ENCODE measurements around the gene BBS1. TPM values are rescaled to one million over a fixed set of nuclear protein-coding genes. Genes with fewer than 3 reads are reported as not detected.

The BBS1 gene
- total and polyA plus RNA-seq, 4 donors = 18.9 to 58.1 (median 31.1) TPM

- no peaks in the 10 kb centered on the region for H3K9me3 ChIP-seq (ENCODE audit: control insufficient read depth, low read length)
- no peak overlapping the region for H3K4me3 ChIP-seq (ENCODE audit: low read length in 2 of 2)
- peaks cover 0 to 3% of the 10 kb centered on the region in 2 donors for H3K36me3 ChIP-seq (ENCODE audit: control insufficient read depth in 1 of 2, insufficient read depth in 2 of 2, low read length in 1 of 2)
- H3K27ac ChIP-seq (ENCODE audit: low read depth in 1 of 2, low read length in 2 of 2) = no peak overlapping the region
- no peak for ATAC-seq (ENCODE audit: low FRiP score)
- 79 to 87% methylated on average over 7 of the region's 7 CpGs for WGBS, 2 donors
- intact Hi-C loops (cut with DNase I) = no loop called here
- DNase-seq = no peak
- H3K27me3 ChIP-seq (ENCODE audit: control insufficient read depth in 1 of 2, insufficient read depth in 2 of 2, low read length in 1 of 2) = no peaks in the 10 kb centered on the region
- no peaks in the 10 kb centered on the region for H3K4me1 ChIP-seq (ENCODE audit: control insufficient read depth in 1 of 2, insufficient read depth in 2 of 2, low read length in 2 of 2)
Observed at GRCh38 chr11:66484806-66485380, 25.5 kb upstream of the BBS1 start.

DNA sequence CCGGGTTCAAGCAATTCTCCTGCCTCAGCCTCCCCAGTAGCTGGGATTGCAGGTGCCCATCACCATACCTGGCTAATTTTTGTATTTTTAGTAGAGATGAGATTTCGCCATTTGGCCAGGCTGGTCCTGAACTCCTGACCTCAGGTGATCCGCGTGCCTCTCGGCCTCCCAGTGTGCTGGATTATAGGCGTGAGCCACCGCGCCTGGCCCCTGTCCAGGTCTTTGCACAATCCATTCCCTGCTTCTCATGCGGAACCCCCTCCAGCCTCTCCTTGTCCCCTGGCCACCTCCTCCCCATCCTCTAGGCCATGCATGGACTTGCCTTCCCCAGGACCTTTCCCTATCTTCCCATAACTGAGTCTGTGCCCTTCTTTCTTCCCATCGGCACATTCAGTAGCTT lies 21.5 kb upstream of the BBS1 start:
- no peaks in the 10 kb centered on the region for H3K27me3 ChIP-seq (ENCODE audit: control insufficient read depth in 1 of 2, insufficient read depth in 2 of 2, low read length in 1 of 2)
- no peak for DNase-seq
- no peaks in the 10 kb centered on the region for H3K4me1 ChIP-seq (ENCODE audit: control insufficient read depth in 1 of 2, insufficient read depth in 2 of 2, low read length in 2 of 2)
- WGBS, 2 donors = 91 to 95% methylated on average over 9 to 10 of the region's 10 CpGs
- intact Hi-C loops (cut with DNase I) = no loop called here
- H3K36me3 ChIP-seq (ENCODE audit: control insufficient read depth in 1 of 2, insufficient read depth in 2 of 2, low read length in 1 of 2) = peaks cover 0 to 3% of the 10 kb centered on the region in 2 donors
- no peak overlapping the region for H3K27ac ChIP-seq (ENCODE audit: low read depth in 1 of 2, low read length in 2 of 2)
- H3K9me3 ChIP-seq (ENCODE audit: control insufficient read depth, low read length) = no peaks in the 10 kb centered on the region
- no peak overlapping the region for H3K4me3 ChIP-seq (ENCODE audit: low read length in 2 of 2)
- no peak for ATAC-seq (ENCODE audit: low FRiP score)

DNA sequence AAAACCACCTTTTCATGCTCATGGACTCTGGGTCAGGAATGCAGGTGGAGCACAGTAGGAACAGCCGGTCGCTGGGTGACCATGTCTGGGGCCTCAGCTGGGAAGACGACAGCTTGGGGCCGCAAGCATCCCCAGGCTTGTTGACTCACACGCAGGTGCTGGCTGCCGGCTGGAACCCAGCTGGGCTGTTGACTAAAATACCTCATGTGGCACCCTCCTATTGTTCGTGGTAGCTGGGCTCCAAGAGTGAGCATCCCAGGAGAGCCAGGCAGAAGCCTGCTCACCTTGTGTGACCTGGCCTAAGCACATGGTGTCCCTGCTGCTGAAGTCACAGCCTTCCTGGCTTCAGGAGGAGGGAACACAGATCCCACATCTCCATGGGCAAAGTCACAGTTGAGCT lies 20.8 kb upstream of the BBS1 start:
- intact Hi-C loops (cut with DNase I) = no loop called here
- no peak for ATAC-seq (ENCODE audit: low FRiP score)
- Histone ChIP-seq H3K36me3 (ENCODE audit: control insufficient read depth in 1 of 2, insufficient read depth in 2 of 2, low read length in 1 of 2) (peaks cover 0 to 3% of the 10 kb centered on the region in 2 donors), H3K4me3 (ENCODE audit: low read length in 2 of 2) (no peak overlapping the region), H3K9me3 (ENCODE audit: control insufficient read depth, low read length) (no peaks in the 10 kb centered on the region), H3K27ac (ENCODE audit: low read depth in 1 of 2, low read length in 2 of 2) (no peak overlapping the region), H3K27me3 (ENCODE audit: control insufficient read depth in 1 of 2, insufficient read depth in 2 of 2, low read length in 1 of 2) (no peaks in the 10 kb centered on the region), H3K4me1 (ENCODE audit: control insufficient read depth in 1 of 2, insufficient read depth in 2 of 2, low read length in 2 of 2) (no peaks in the 10 kb centered on the region)
- 87 to 89% methylated on average over 7 of the region's 7 CpGs for WGBS, 2 donors
- DNase-seq = no peak

- Histone ChIP-seq H3K27me3 (ENCODE audit: control insufficient read depth in 1 of 2, insufficient read depth in 2 of 2, low read length in 1 of 2) (no peaks in the 10 kb centered on the region), H3K4me1 (ENCODE audit: control insufficient read depth in 1 of 2, insufficient read depth in 2 of 2, low read length in 2 of 2) (no peaks in the 10 kb centered on the region), H3K27ac (ENCODE audit: low read depth in 1 of 2, low read length in 2 of 2) (no peak overlapping the region), H3K36me3 (ENCODE audit: control insufficient read depth in 1 of 2, insufficient read depth in 2 of 2, low read length in 1 of 2) (peaks cover 0 to 3% of the 10 kb centered on the region in 2 donors), H3K9me3 (ENCODE audit: control insufficient read depth, low read length) (no peaks in the 10 kb centered on the region), H3K4me3 (ENCODE audit: low read length in 2 of 2) (no peak overlapping the region)
- intact Hi-C loops (cut with DNase I) = no loop called here
- ATAC-seq (ENCODE audit: low FRiP score) (no peak), DNase-seq (no peak)
- 65 to 66% methylated on average over 20 of the region's 20 CpGs for WGBS, 2 donors
Observed at GRCh38 chr11:66491315-66491935, 19.0 kb upstream of the BBS1 start.

DNA sequence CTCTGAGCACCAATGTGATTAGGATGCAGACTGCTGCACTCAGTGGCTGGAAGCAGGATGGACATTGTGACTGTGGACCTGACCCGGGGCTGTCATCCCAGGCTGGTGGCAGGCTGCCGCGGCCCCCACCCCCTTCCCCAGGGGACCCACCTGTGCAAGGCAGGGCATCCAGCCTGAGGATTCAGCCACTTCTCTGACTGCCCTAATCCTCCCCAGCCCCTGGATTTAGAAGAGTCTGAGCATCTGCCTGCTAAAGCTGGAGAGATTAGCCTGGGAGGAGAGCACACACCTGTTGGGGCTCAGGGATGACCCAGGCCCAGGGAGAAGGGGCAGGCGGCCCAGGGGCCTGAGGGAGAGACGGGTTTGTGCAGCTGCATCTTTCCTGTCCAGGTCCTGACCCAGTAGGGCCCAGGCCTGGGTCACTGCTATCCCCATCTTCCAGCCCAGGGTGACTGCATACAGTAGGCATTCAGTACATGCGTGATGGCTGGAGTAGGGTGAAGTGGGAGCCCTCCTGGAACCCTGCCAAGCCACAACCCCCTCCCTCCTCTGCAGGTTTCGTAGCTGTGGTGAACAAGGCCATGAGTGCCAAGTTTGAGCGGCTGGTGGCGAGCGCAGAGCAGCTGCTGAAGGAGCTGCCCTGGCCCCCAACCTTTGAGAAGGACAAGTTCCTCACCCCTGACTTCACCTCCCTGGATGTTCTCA lies 18.1 kb upstream of the BBS1 start:
- H3K27ac ChIP-seq (ENCODE audit: low read depth in 1 of 2, low read length in 2 of 2) = no peak overlapping the region
- WGBS, 2 donors = 93 to 94% methylated on average over 10 of the region's 10 CpGs
- peaks cover 0 to 3% of the 10 kb centered on the region in 2 donors for H3K36me3 ChIP-seq (ENCODE audit: control insufficient read depth in 1 of 2, insufficient read depth in 2 of 2, low read length in 1 of 2)
- H3K27me3 ChIP-seq (ENCODE audit: control insufficient read depth in 1 of 2, insufficient read depth in 2 of 2, low read length in 1 of 2) = no peaks in the 10 kb centered on the region
- no peaks in the 10 kb centered on the region for H3K4me1 ChIP-seq (ENCODE audit: control insufficient read depth in 1 of 2, insufficient read depth in 2 of 2, low read length in 2 of 2)
- DNase-seq (no peak), ATAC-seq (ENCODE audit: low FRiP score) (no peak)
- no peak overlapping the region for H3K4me3 ChIP-seq (ENCODE audit: low read length in 2 of 2)
- H3K9me3 ChIP-seq (ENCODE audit: control insufficient read depth, low read length) = no peaks in the 10 kb centered on the region
- intact Hi-C loops (cut with DNase I) = no loop called here

- 94 to 96% methylated on average over 10 of the region's 10 CpGs for WGBS, 2 donors
- H3K4me3 ChIP-seq (ENCODE audit: low read length in 2 of 2) = no peak overlapping the region
- intact Hi-C loops (cut with DNase I) = no loop called here
- no peak for ATAC-seq (ENCODE audit: low FRiP score)
- no peaks in the 10 kb centered on the region for H3K27me3 ChIP-seq (ENCODE audit: control insufficient read depth in 1 of 2, insufficient read depth in 2 of 2, low read length in 1 of 2)
- H3K4me1 ChIP-seq (ENCODE audit: control insufficient read depth in 1 of 2, insufficient read depth in 2 of 2, low read length in 2 of 2) = no peaks in the 10 kb centered on the region
- H3K9me3 ChIP-seq (ENCODE audit: control insufficient read depth, low read length) = no peaks in the 10 kb centered on the region
- no peak overlapping the region for H3K27ac ChIP-seq (ENCODE audit: low read depth in 1 of 2, low read length in 2 of 2)
- H3K36me3 ChIP-seq (ENCODE audit: control insufficient read depth in 1 of 2, insufficient read depth in 2 of 2, low read length in 1 of 2) = peaks cover 0 to 3% of the 10 kb centered on the region in 2 donors
- DNase-seq = no peak
Observed at GRCh38 chr11:66493130-66493529, 17.3 kb upstream of the BBS1 start.

DNA sequence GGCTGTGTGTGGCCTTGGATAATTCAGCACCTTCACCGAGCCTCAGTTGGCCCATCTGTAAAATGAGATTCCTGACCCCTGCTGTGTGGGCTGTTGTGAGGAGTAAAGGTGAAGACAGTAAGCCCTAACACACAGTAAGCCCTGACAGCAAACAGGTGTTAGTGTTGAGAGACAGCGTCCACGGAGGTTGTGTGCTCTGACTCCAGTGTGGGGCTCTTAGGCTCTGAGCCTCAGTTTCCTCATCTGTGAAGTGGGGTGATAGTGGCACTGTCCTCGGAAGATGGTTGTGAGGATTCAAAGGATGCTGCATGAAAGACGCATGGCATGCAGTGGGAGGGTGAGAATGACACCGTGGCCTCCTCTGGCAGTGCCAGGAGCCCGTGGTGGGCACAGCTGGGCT lies 16.0 kb upstream of the BBS1 start:
- peaks cover 0 to 1% of the 10 kb centered on the region in 2 donors for H3K36me3 ChIP-seq (ENCODE audit: control insufficient read depth in 1 of 2, insufficient read depth in 2 of 2, low read length in 1 of 2)
- no peaks in the 10 kb centered on the region for H3K4me1 ChIP-seq (ENCODE audit: control insufficient read depth in 1 of 2, insufficient read depth in 2 of 2, low read length in 2 of 2)
- no peak overlapping the region for H3K4me3 ChIP-seq (ENCODE audit: low read length in 2 of 2)
- intact Hi-C loops (cut with DNase I) = no loop called here
- no peaks in the 10 kb centered on the region for H3K9me3 ChIP-seq (ENCODE audit: control insufficient read depth, low read length)
- no peak overlapping the region for H3K27ac ChIP-seq (ENCODE audit: low read depth in 1 of 2, low read length in 2 of 2)
- no peak for DNase-seq
- 95 to 96% methylated on average over 7 of the region's 7 CpGs for WGBS, 2 donors
- no peaks in the 10 kb centered on the region for H3K27me3 ChIP-seq (ENCODE audit: control insufficient read depth in 1 of 2, insufficient read depth in 2 of 2, low read length in 1 of 2)
- no peak for ATAC-seq (ENCODE audit: low FRiP score)

DNA sequence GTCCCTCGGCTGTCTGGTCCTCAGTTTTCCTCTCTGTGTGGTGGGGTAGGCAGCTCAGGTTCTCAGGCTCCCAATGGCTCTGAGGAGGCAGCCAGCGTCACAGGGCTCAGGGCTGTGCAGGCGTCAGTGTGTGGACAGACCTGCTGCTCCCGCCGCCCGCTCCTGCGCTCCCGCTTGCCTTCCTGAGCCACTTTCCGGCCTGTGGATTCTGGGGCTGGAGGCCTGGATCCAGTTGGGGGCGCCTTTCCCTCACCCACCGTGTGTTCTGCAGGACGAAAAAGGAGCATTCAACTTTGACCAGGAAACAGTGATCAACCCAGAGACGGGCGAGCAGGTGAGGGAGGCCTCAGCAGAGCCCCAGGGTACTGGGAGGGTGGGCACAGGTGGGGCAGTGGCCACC lies 15.5 kb upstream of the BBS1 start:
- no peaks in the 10 kb centered on the region for H3K36me3 ChIP-seq (ENCODE audit: control insufficient read depth in 1 of 2, insufficient read depth in 2 of 2, low read length in 1 of 2)
- H3K4me3 ChIP-seq (ENCODE audit: low read length in 2 of 2) = no peak overlapping the region
- no peaks in the 10 kb centered on the region for H3K27me3 ChIP-seq (ENCODE audit: control insufficient read depth in 1 of 2, insufficient read depth in 2 of 2, low read length in 1 of 2)
- 86% methylated on average over 14 of the region's 14 CpGs for WGBS, 2 donors
- no peak overlapping the region for H3K27ac ChIP-seq (ENCODE audit: low read depth in 1 of 2, low read length in 2 of 2)
- H3K9me3 ChIP-seq (ENCODE audit: control insufficient read depth, low read length) = no peaks in the 10 kb centered on the region
- no peak for ATAC-seq (ENCODE audit: low FRiP score)
- intact Hi-C loops (cut with DNase I) = no loop called here
- no peak for DNase-seq
- no peaks in the 10 kb centered on the region for H3K4me1 ChIP-seq (ENCODE audit: control insufficient read depth in 1 of 2, insufficient read depth in 2 of 2, low read length in 2 of 2)

GRCh38 chr11:66495401-66495854 lies 15.0 kb upstream of the BBS1 start:
- Histone ChIP-seq H3K9me3 (ENCODE audit: control insufficient read depth, low read length) (no peaks in the 10 kb centered on the region), H3K4me3 (ENCODE audit: low read length in 2 of 2) (no peak overlapping the region), H3K27me3 (ENCODE audit: control insufficient read depth in 1 of 2, insufficient read depth in 2 of 2, low read length in 1 of 2) (no peaks in the 10 kb centered on the region), H3K4me1 (ENCODE audit: control insufficient read depth in 1 of 2, insufficient read depth in 2 of 2, low read length in 2 of 2) (no peaks in the 10 kb centered on the region), H3K36me3 (ENCODE audit: control insufficient read depth in 1 of 2, insufficient read depth in 2 of 2, low read length in 1 of 2) (no peaks in the 10 kb centered on the region), H3K27ac (ENCODE audit: low read depth in 1 of 2, low read length in 2 of 2) (no peak overlapping the region)
- 93% methylated on average over 17 of the region's 17 CpGs for WGBS, 2 donors
- ATAC-seq (ENCODE audit: low FRiP score) (no peak), DNase-seq (peak in 1 of 2 donors; percentile 34)
- intact Hi-C loops (cut with DNase I) = no loop called here

Data from aorta (tissue), 5 donors.